Progenitor cell of endocrine pancreas (in vitro differentiated cells): ENCODE measurements around the gene TRAPPC10. TPM values are rescaled to one million over a fixed set of nuclear protein-coding genes. Genes with fewer than 3 reads are reported as not detected.

Experiments
- DNase-seq: peaks from one replicate; pipeline ENCODE4 v3.0.0; 2021; ENCODE audit warnings: low spot score; ENCODE audit not compliant: unreplicated experiment
- H3K27ac Mint-ChIP-seq: 2 replicates; pipeline ENCODE4 v1.8.0; 2021; ENCODE audit warnings: mild to moderate bottlenecking, moderate library complexity, mixed read lengths
- H3K27me3 Mint-ChIP-seq: 2 replicates; pipeline ENCODE4 v1.8.0; 2021; ENCODE audit warnings: mixed read lengths
- H3K36me3 Mint-ChIP-seq: 2 replicates; pipeline ENCODE4 v1.8.0; 2022; ENCODE audit warnings: mixed read lengths; ENCODE audit not compliant: insufficient read depth
- H3K4me1 Mint-ChIP-seq: 2 replicates; pipeline ENCODE4 v1.8.0; 2021; ENCODE audit warnings: low read depth, mixed read lengths
- H3K4me3 Mint-ChIP-seq: 2 replicates; pipeline ENCODE4 v1.8.0; 2021; ENCODE audit warnings: low read depth, mild to moderate bottlenecking, moderate library complexity, mixed read lengths
- H3K9me3 Mint-ChIP-seq: 2 replicates; pipeline ENCODE4 v1.8.0; 2021; ENCODE audit warnings: low read depth, mixed read lengths
- CTCF ChIP-seq: fragments of 200-600 bp; sonication (generic); IDR thresholded peaks from one replicate; pipeline ENCODE4 v1.5.0; 2021; ENCODE audit warnings: antibody characterized with exemption, mild to moderate bottlenecking; ENCODE audit not compliant: unreplicated experiment
- total RNA-seq: library from RNA; stranded (reverse); gene quantifications from 2 replicates; pipeline ENCODE4 v1.2.1, GENCODE V29; 2021

TRAPPC10 gene
- total RNA-seq, 1 donor from 2014 or later, result 42.7 TPM

DNA sequence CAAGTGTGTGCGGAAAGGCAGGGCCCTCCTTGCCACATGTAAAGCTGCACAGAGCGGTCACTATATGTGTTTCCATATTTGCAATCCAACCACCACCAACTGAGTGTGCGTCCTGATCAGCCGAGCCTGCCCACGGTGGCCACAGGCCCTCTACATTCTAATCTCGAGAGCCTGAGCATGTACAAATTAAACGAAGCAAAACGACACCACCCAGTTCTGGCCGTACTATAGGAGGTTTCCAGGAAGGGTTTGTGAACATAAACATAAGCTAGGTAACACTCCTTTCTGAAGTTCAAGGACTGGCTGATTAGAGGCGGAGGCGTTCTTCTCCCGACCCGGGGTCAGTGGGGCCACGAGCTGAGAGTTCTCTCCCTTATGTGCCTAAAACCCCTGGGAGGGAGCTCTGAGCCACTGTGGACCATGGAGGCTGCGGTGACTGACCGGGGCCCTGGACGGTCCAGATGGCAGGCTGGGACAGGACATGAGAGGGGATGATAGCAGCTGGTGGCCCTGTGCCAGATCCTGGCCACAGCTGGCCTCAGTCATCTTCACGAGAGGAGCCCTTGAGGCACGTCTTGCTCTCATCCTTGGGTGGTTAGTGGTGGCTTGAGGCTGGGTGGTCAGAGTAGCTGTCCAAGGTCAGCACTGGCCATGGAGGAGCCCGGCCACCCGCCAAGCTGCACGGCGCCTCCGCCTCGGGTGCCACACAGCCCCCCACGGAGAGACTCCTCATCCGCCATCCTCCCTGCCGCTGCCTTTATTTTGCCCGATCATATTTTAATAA lies 39.1 kb upstream of the TRAPPC10 start:
- Mint-ChIP-seq H3K4me3 (no peak overlapping the region), H3K36me3 (peaks cover 2% of the 10 kb centered on the region), H3K27me3 (no peaks in the 10 kb centered on the region), H3K9me3 (no peaks in the 10 kb centered on the region), H3K27ac (peak overlapping the region; percentile 82), H3K4me1 (no peaks in the 10 kb centered on the region)
- TF ChIP-seq CTCF, result no peak
- no peak for DNase-seq

GRCh38 chr21:43973634-43973955 lies 38.5 kb upstream of the TRAPPC10 start:
- Mint-ChIP-seq H3K4me3 (no peak overlapping the region), H3K4me1 (no peaks in the 10 kb centered on the region), H3K9me3 (no peaks in the 10 kb centered on the region), H3K27me3 (no peaks in the 10 kb centered on the region), H3K27ac (no peak overlapping the region), H3K36me3 (peaks cover 2% of the 10 kb centered on the region)
- DNase-seq, result no peak
- no peak for TF ChIP-seq CTCF

DNA sequence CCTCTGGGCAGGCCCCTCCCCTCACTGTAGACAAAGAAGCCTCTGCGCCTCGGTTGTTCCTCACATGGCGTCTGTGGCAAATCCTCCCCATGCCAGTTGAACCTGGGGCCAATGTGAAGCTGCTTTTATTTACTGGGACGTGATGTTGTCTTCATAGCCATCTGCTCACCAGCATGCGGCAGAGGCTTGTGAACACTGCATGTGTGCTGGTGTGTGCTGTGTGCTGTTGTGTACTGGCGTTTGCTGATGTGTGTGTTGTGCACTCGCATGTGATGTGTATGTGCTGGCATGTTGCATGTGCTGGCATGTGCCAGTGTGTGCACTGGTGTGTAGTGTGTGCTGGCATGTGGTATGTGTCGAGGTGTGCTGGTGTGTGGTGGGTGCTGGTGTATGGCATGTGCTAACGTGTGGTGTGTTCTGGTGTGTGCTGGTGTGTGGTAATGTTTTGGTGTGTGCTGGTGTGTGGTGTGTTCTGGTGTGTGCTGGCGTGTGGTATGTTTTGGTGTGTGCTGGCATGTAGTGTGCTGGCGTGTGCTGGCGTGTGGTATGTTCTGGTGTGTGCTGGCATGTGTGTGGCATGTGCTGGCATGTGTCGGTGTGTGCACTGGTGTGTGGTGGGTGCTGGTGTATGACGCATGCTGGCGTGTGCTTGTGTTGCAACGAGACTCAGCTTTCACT lies 37.2 kb upstream of the TRAPPC10 start:
- Mint-ChIP-seq H3K27ac (peak overlapping the region; percentile 77), H3K9me3 (no peaks in the 10 kb centered on the region), H3K27me3 (no peaks in the 10 kb centered on the region), H3K4me3 (no peak overlapping the region), H3K4me1 (no peaks in the 10 kb centered on the region), H3K36me3 (peaks cover 2% of the 10 kb centered on the region)
- TF ChIP-seq CTCF, result no peak
- DNase-seq, result no peak

DNA sequence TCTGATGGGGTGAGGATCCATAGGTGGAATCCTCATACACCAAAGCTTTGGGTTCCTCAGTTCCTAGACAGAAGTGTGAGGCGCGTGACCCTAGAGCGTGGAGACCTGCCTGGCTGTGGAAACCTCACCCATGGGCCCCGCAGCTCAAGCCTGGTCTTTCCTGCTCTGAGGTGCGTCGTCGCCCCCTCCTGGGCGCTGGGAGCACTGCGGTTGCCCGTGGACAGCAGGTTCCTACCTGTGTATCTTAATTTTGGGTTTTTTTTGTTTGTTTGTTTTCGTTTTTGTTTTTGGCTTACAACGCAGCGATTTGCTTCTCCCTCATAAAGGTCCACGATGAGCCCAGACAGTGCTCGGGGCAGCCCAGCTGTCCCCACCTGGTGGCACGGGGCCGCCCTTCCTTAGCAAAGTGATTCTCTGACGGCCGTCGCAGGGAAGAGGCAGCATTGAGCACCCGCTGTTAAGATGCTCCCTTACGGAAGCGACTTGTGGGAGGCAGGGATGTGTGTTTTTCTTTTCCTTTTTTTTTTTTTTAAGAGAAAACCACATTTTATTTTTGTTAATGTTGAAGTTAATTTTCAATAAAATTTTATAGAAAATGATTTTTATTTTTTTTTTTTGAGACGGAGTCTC lies 36.5 kb upstream of the TRAPPC10 start:
- no peaks in the 10 kb centered on the region for H3K27me3 Mint-ChIP-seq
- H3K9me3 Mint-ChIP-seq, result no peaks in the 10 kb centered on the region
- no peaks in the 10 kb centered on the region for H3K4me1 Mint-ChIP-seq
- peak; percentile 77 for DNase-seq
- peak overlapping the region; percentile 49 for H3K27ac Mint-ChIP-seq
- TF ChIP-seq CTCF, result peak; percentile 96
- H3K36me3 Mint-ChIP-seq, result peaks cover 2% of the 10 kb centered on the region
- no peak overlapping the region for H3K4me3 Mint-ChIP-seq

- no peak for DNase-seq
- no peak for TF ChIP-seq CTCF
- no peak overlapping the region for H3K27ac Mint-ChIP-seq
- H3K27me3 Mint-ChIP-seq, result no peaks in the 10 kb centered on the region
- H3K36me3 Mint-ChIP-seq, result peaks cover 2% of the 10 kb centered on the region
- H3K9me3 Mint-ChIP-seq, result no peaks in the 10 kb centered on the region
- H3K4me1 Mint-ChIP-seq, result no peaks in the 10 kb centered on the region
- no peak overlapping the region for H3K4me3 Mint-ChIP-seq
Measured at GRCh38 chr21:43976661-43977060, 35.4 kb upstream of the TRAPPC10 start.
